GM18909 (cell line): Measurements from ENCODE around the gene DEF6.

ENCODE experiments used
- ATAC-seq: cut with Tn5 transposase; IDR thresholded peaks from one replicate; pipeline ENCODE4 v1.9.1; 2021; ENCODE audit warnings: mild to moderate bottlenecking; ENCODE audit not compliant: unreplicated experiment, poor library complexity

The DEF6 gene

GRCh38 chr6:35297601-35298481, at the start of gene DEF6:
TSS of gene DEF6 (plus strand) at chr6:35297818. CDS start at chr6:35297857, 39 bp downstream.
- ATAC-seq: peak; percentile 77

- no peak for ATAC-seq
Measured at GRCh38 chr6:35248300-35248699, 49.3 kb upstream of the DEF6 start.

- ATAC-seq: no peak
Measured at GRCh38 chr6:35248965-35249364, 48.7 kb upstream of the DEF6 start.

GRCh38 chr6:35251949-35252348, 45.7 kb upstream of the DEF6 start:
- ATAC-seq: no peak

- ATAC-seq: no peak
Measured at GRCh38 chr6:35253249-35253648, 44.4 kb upstream of the DEF6 start.

GRCh38 chr6:35258336-35258735, 39.3 kb upstream of the DEF6 start:
- ATAC-seq: no peak

- ATAC-seq: peak; percentile 21
Measured at GRCh38 chr6:35258858-35259193, 38.8 kb upstream of the DEF6 start.

- ATAC-seq: peak; percentile 86
Measured at GRCh38 chr6:35259194-35259947, 38.2 kb upstream of the DEF6 start, which contains the start of gene ZNF76. TSS of gene ZNF76 (plus strand) at chr6:35259735. CDS start at chr6:35281152, 21,417 bp downstream.

GRCh38 chr6:35259948-35260590, 37.5 kb upstream of the DEF6 start:
- ATAC-seq: peak; percentile 53

GRCh38 chr6:35260591-35261570, 36.7 kb upstream of the DEF6 start:
- ATAC-seq: no peak

- ATAC-seq: no peak
Measured at GRCh38 chr6:35262596-35262995, 35.0 kb upstream of the DEF6 start.

- no peak for ATAC-seq
Measured at GRCh38 chr6:35264550-35265274, 32.9 kb upstream of the DEF6 start.

GRCh38 chr6:35265523-35265922, 32.1 kb upstream of the DEF6 start:
- no peak for ATAC-seq

GRCh38 chr6:35267446-35267845, 30.2 kb upstream of the DEF6 start:
- ATAC-seq: no peak

GRCh38 chr6:35267897-35268296, 29.7 kb upstream of the DEF6 start:
- ATAC-seq: no peak

GRCh38 chr6:35272005-35272404, 25.6 kb upstream of the DEF6 start:
- no peak for ATAC-seq

GRCh38 chr6:35273822-35274559, 23.6 kb upstream of the DEF6 start:
- ATAC-seq: no peak

GRCh38 chr6:35275744-35276260, 21.8 kb upstream of the DEF6 start:
- no peak for ATAC-seq
